HEK293 (cell line): ENCODE measurements around the gene HMGA1.

Source experiments
- BCL11A ChIP-seq: fragments of 450-650 bp; formaldehyde crosslinking; IDR thresholded peaks from 2 replicates; pipeline ENCODE4 v1.5.1; 2016; ENCODE audit warnings: low read depth, missing biosample characterization, missing genetic modification characterization
- ZNF274 ChIP-seq, 2 experiments: fragments of 200-500 bp in 1 of 2; fragments of 450-650 bp in 1 of 2; sonication (Bioruptor generic) in 1 of 2; formaldehyde crosslinking in 1 of 2; IDR thresholded peaks; 2 replicates each; pipeline versions ENCODE4 v1.5.1 to v1.6.1; 2014 to 2016; ENCODE audit warnings: borderline replicate concordance in 1 of 2, inconsistent platforms in 1 of 2, low read length in 1 of 2, missing biosample characterization in 1 of 2, missing genetic modification characterization in 1 of 2
- ZNF776 ChIP-seq: fragments of 450-650 bp; formaldehyde crosslinking; IDR thresholded peaks from 2 replicates; pipeline ENCODE4 v1.5.0; 2017; ENCODE audit warnings: missing biosample characterization, missing genetic modification characterization, borderline replicate concordance
- TF ChIP-seq, protein P1 (sequence below): fragments of 450-650 bp; formaldehyde crosslinking; IDR thresholded peaks from 2 replicates; pipeline ENCODE4 v1.5.1; 2016; ENCODE audit warnings: missing biosample characterization, missing genetic modification characterization

DNA sequence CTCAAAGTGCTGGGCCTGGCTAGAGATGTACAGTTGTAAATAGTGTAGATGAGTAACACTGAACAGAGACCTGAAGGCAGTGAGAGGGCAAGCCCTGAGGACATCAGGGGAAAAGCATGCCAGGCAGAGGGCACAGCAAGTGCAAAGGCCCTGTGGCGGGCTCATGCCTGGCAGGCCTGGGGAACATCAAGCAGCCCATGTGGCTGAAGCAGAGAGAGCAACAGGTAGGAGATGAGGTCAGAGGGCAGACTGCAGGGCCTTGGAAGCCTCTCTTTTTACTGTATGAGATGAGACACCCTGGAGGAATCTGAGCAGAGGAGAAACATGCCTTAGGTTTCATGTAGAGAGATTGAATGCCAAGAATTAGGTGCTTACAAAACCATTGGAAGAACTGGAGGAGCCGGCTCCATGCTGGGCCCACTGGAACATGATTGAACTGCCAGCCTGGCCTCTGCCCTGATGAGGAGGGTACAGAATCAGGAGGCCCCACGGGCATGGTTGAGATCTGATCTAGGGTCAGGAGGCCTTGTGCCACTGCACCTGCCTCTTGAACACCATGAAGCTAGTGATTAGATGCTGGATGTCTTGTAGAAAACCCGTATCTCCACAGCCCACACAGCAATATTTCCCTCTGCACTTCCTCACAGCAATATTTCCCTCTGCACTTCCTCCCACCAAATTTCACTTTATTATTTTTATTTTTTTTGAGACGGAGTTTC lies 5.9 kb upstream of the HMGA1 start:
- TF ChIP-seq ZNF274 (IDR thresholded peaks at IDR 0.05; ENCODE audit: low read length) = no peak
- no peak for TF ChIP-seq ZNF274 (tag by site-specific recombination; IDR thresholded peaks at IDR 0.05; ENCODE audit: borderline replicate concordance)
- TF ChIP-seq, protein P1, sequence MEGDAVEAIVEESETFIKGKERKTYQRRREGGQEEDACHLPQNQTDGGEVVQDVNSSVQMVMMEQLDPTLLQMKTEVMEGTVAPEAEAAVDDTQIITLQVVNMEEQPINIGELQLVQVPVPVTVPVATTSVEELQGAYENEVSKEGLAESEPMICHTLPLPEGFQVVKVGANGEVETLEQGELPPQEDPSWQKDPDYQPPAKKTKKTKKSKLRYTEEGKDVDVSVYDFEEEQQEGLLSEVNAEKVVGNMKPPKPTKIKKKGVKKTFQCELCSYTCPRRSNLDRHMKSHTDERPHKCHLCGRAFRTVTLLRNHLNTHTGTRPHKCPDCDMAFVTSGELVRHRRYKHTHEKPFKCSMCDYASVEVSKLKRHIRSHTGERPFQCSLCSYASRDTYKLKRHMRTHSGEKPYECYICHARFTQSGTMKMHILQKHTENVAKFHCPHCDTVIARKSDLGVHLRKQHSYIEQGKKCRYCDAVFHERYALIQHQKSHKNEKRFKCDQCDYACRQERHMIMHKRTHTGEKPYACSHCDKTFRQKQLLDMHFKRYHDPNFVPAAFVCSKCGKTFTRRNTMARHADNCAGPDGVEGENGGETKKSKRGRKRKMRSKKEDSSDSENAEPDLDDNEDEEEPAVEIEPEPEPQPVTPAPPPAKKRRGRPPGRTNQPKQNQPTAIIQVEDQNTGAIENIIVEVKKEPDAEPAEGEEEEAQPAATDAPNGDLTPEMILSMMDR = no peak
- no peak for TF ChIP-seq ZNF776 (tag by site-specific recombination)
- TF ChIP-seq BCL11A (tag by site-specific recombination) = no peak
